Measurements from ENCODE around the gene ADGRL2.

GRCh38 chr1:82019508-82019907 is 218.8 kb downstream of the ADGRL2 start:
- TF ChIP-seq GABPA (IDR thresholded peaks at IDR 0.05; ENCODE audit: low read depth) (no peak), FOXJ3 (CRISPR knock-in tag; IDR thresholded peaks at IDR 0.05) (no peak), TCF12 (IDR thresholded peaks at IDR 0.05) (no peak), USF2 (IDR thresholded peaks at IDR 0.05; ENCODE audit: borderline replicate concordance, low read depth, low read length) (no peak)
- TF ChIP-seq, protein P1, sequence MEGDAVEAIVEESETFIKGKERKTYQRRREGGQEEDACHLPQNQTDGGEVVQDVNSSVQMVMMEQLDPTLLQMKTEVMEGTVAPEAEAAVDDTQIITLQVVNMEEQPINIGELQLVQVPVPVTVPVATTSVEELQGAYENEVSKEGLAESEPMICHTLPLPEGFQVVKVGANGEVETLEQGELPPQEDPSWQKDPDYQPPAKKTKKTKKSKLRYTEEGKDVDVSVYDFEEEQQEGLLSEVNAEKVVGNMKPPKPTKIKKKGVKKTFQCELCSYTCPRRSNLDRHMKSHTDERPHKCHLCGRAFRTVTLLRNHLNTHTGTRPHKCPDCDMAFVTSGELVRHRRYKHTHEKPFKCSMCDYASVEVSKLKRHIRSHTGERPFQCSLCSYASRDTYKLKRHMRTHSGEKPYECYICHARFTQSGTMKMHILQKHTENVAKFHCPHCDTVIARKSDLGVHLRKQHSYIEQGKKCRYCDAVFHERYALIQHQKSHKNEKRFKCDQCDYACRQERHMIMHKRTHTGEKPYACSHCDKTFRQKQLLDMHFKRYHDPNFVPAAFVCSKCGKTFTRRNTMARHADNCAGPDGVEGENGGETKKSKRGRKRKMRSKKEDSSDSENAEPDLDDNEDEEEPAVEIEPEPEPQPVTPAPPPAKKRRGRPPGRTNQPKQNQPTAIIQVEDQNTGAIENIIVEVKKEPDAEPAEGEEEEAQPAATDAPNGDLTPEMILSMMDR (IDR thresholded peaks at IDR 0.05): no peak
- TF ChIP-seq, protein P2, sequence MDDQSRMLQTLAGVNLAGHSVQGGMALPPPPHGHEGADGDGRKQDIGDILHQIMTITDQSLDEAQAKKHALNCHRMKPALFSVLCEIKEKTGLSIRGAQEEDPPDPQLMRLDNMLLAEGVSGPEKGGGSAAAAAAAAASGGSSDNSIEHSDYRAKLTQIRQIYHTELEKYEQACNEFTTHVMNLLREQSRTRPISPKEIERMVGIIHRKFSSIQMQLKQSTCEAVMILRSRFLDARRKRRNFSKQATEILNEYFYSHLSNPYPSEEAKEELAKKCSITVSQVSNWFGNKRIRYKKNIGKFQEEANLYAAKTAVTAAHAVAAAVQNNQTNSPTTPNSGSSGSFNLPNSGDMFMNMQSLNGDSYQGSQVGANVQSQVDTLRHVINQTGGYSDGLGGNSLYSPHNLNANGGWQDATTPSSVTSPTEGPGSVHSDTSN (IDR thresholded peaks at IDR 0.05): no peak
- TF ChIP-seq, protein P3, sequence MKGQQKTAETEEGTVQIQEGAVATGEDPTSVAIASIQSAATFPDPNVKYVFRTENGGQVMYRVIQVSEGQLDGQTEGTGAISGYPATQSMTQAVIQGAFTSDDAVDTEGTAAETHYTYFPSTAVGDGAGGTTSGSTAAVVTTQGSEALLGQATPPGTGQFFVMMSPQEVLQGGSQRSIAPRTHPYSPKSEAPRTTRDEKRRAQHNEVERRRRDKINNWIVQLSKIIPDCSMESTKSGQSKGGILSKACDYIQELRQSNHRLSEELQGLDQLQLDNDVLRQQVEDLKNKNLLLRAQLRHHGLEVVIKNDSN (IDR thresholded peaks at IDR 0.05; ENCODE audit: borderline replicate concordance, low read depth): no peak

Data from SK-N-SH (cell line).